ENCODE measurements around the gene NXPH1. TPM values are rescaled to one million over a fixed set of nuclear protein-coding genes. Genes with fewer than 3 reads are reported as not detected.

Gene NXPH1
- polyA plus RNA-seq, 3 donors, result 0.11 to 0.15 TPM; not detected in 1

DNA sequence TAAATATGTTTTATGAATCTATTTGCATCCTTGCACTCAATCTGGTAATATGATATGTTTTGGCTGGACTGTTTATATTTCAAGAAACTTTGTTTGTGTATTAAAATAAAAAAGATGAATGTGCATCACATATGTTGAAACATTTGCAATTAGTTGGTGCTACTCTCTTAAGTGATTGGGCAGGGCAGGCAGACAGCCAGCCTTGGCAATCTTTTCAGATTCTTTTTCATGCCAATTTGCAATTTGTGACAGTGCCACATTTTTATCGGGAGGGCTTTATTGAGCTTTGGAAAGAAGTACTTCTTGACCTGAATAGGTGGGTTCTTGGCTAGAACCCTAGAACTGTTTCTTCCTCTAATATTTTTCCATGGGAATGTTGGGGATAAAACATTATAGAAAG is 152.2 kb downstream of the NXPH1 start:
- DNase-seq (ENCODE audit: low read depth in 3 of 3, low spot score in 2 of 3), result no peak

DNA sequence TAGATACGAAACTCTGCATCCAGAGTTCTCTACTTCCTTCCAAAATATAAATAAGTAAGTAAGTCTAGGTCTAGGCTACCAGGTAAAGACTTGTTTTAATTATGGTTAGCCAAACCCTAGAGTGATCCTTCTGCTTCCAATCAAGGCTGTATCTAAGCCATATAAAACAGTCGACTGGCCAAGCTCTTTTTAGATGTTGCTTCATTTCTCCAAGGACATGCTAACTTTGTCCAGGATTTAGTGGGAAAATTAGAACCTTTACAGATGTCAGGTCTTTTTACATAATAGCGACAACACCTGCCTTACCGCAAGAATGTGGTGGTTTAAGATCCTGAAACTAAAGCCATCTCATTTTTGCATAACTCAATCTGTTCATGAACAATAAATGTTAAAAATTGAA is 156.8 kb downstream of the NXPH1 start:
- no peak for DNase-seq (ENCODE audit: low read depth in 3 of 3, low spot score in 2 of 3)

DNA sequence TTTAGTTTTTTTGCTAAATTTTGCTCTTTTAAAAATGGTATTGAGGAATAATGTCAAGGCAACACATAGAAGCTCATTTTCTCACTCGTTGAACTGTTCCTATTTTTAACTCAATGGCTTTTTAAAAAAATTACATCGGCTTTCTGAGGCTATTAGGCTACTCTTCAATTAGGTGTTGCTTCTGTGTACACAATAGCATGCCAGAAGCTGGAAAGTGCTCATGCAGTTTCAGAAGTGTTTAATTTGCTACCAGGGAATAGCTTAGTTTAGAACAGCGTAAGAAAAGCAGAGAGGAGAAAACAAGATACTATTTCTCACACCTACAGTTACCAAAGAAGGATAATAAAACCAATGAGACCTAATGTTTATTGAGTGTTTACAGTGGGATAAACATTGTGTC is 157.4 kb downstream of the NXPH1 start:
- no peak for DNase-seq (ENCODE audit: low read depth in 3 of 3, low spot score in 2 of 3)

DNA sequence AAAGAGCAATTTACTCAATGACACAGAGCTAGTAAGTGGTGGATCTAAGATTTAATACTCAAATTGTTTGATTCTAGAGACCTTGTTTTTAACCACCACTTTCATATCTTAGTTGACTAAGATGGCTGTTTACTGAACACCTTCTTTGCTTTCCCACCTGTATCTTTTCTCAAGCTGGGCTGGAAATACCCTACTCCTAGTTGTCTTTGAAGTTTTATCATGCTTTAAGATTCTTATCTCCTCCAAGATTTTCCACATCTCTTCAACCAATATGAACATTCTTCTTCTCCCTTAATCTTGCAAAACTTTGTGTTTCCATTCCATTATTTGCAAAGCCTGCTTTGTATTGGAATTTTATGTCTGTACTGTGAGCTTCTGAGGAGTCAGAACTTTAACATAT is 157.9 kb downstream of the NXPH1 start:
- DNase-seq (ENCODE audit: low read depth in 3 of 3, low spot score in 2 of 3), result no peak

DNA sequence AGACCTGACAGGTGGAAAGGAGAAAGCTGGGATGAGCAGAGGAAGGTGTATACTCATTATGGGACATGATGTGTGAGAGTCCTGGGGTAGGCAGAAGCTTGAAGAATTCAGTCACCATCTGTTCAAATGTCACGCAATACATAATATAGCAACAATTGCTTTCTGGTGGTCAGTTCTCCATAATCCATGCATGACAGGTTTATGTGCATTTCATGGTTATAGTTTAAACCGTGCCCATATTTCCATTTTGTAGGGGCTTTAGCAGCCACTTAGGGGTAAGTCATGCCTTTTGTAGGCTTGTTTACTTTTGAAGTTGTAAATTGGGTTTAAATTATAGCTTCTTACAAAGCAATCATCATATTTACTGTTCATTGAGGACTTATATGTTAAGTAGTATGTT is 158.8 kb downstream of the NXPH1 start:
- DNase-seq (ENCODE audit: low read depth in 3 of 3, low spot score in 2 of 3), result no peak

DNA sequence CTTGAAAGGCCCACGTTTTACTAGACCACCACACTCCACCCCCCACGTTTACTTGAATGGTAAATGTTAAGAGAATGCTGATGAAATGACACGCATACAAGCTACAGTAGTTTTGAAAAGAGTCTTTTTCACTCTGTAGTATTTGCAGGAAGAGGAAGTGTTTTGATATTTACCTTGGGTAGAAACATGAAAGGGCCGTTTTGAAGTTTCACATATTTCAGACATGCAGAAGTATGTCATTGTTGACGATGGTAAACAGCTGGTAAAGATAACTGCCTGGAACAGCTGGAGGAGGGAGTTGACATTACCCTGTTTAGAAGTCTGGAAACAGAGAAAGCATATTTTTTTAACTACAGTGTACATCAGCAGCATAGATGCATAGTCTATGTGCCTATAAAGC is 160.7 kb downstream of the NXPH1 start:
- DNase-seq (ENCODE audit: low read depth in 3 of 3, low spot score in 2 of 3), result no peak

DNA sequence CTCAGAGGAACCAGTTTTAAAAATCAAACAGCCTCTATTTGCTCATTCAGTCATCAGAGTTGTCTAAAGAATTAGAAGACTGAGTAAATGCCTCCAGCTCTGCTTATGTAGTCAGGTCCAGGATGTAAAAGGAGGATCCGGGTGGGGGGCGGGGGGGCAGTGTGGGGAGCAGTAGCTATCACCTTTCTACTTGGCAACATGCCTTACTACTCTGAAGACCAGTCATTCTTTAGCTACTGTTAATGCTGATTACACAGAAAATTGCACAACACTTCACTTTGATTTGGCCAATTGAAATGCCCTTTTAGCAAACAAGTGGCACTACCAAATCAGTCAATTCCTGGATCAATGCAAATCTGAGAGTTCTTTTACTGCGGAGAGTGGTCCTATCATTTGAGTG is 164.2 kb downstream of the NXPH1 start:
- DNase-seq (ENCODE audit: low read depth in 3 of 3, low spot score in 2 of 3), result no peak

DNA sequence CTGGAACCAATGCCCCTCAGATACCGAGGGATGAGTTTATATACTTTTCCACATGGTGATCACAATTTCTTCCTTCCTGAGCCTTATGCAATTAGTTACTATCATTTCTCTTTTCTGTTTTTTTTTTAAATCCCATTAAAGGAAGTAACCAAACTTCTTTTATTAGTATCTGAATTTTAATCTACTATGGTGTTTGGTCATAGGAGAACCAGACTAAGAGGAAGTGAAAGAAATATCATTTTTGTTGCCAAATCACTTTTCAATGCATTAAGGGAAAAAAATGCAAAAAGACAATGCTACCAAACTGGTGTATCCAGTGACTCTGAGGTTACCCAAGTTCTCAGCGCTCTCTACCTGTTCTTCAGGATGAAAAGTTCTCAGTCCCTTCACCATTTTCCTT is 167.7 kb downstream of the NXPH1 start:
- DNase-seq (ENCODE audit: low read depth in 3 of 3, low spot score in 2 of 3), result no peak

DNA sequence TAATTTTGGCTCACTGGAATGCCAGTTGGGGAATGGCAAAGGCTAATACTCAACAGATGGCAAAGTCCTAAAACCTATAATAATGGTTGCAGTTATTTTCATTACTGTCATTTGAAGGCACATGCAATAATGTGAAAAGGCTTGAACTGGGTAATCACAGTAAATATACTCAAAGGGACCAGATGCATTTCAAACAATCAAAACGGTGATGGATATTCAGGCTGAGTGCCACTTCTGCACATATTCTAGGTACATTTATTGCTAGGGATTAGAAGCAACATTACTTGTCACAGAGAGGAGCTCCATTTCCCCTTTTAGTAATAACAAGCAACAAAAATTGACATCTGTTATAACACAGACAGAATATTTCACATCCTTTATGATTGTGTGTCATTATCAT is 171.8 kb downstream of the NXPH1 start:
- no peak for DNase-seq (ENCODE audit: low read depth in 3 of 3, low spot score in 2 of 3)

DNA sequence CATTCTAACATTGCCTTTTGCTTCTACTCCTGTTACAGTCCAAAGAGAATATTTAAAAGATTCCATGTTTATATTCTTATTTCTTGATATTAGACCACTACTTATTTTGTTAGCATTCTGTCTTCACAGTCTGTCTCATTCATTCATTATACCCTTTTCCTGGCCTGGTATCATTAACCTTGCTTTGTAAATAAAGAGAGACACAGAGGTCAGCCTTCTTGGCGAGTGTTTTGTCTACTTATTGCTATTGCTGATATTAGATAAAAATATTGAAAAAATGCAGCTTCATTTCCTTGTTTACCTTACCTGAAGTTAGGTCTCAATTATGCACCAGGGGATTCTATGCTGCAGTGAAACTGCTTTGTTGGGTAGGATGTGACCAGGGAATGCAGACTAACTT is 179.2 kb downstream of the NXPH1 start:
- DNase-seq (ENCODE audit: low read depth in 3 of 3, low spot score in 2 of 3), result no peak

DNA sequence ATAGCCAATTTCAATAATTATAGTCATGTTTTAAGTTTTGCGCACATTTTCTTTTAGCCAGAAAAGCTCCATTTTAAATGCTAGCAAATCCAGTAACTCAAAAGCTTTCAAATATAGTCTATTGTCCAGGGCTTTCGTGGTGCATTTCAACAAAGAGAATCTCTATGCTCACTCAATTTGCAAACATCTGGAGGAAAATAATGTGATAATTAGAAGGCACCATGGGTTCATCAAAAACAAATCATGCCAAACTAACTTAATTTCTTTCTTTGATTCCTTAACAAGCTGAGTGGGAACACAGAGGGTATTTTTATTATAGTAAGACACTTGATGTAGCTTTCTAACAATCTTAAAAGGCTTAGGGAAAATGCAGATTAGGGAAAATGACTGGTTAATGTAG is 179.8 kb downstream of the NXPH1 start:
- DNase-seq (ENCODE audit: low read depth in 3 of 3, low spot score in 2 of 3), result no peak

DNA sequence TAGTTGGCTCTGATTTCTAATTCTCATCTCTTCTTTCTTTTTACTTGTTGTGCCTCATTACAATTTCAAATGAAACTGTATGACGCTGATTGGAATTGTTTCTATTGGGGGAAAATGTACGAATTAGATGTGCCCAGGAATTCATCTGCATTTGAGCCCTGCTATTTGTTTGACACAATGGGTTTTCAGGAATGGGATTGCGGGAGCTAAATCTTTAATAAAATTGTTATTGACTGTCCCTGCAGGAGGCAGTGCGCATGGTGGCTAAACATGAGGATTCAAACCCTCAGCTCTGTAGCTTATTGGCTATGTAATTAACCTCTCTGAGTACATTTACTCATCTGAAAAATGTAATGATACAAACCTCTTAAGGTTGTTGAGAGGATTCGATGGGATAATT is 181.6 kb downstream of the NXPH1 start:
- DNase-seq (ENCODE audit: low read depth in 3 of 3, low spot score in 2 of 3), result no peak

DNA sequence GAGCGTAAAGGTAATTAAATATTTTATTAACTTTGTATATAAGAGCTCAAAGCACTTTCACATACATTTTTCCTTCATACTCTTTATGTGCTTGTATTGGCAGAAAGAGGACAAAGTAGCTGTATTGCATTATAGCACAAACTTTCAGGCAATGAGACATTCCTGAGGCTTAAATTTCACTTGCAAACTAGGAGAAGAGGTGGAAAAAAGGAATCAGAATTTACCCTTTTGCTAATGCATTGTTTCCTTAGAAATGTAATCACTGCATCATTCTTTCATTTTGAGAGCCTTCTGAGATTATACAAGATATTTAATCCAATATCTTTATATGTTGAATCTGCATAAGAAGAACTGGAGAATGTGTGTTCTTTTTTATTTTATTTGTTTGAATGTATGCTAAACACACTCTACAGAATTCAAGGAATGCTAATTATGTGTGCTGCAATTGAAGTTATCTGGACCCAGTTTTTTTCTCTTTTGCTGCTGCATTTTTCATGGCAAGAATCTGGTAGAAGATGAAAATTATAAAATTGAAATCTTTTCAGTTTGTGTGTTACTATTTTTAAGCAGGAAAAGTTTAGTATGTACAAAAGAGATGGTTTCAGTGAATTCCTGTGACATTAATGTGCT is 185.1 kb downstream of the NXPH1 start:
- no peak for DNase-seq (ENCODE audit: low read depth in 3 of 3, low spot score in 2 of 3)

DNA sequence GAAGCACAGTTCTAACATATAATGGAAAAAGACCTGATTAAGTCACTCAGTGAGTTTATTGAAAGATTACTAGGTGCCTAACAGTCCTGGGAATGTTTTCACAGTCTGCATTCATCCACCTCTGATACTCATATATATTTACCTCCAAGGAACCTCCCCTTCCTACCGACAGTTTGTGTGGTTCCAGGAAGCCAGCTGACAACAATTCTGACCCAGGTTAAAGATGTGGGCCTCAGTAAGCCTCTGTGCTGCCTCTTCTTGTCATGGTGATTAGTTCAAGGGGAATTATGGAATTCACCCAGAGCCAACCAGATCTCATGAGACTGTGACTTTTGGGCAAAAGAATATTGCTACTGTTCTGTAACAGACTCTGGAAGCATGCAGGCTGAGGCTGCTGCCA is 186.8 kb downstream of the NXPH1 start:
- no peak for DNase-seq (ENCODE audit: low read depth in 3 of 3, low spot score in 2 of 3)

DNA sequence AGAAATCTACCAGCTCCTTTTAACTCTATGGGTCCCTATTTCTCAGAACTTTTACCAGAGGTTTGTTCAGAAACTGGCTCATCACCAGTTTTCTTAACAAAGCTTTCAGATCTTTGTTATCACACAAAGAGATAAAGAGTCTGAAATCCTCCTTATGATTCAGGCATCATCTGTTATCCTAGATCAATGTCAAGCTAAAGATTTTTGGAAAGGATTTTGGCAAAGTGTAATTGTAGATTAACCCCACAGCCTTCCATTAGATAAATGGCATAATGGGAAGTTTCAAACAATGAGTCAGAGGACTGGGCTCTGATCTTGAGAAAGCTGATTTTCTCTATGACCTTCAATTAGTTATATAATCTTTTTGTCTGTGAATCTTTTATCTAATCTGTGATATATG is 192.2 kb downstream of the NXPH1 start:
- no peak for DNase-seq (ENCODE audit: low read depth in 3 of 3, low spot score in 2 of 3)

DNA sequence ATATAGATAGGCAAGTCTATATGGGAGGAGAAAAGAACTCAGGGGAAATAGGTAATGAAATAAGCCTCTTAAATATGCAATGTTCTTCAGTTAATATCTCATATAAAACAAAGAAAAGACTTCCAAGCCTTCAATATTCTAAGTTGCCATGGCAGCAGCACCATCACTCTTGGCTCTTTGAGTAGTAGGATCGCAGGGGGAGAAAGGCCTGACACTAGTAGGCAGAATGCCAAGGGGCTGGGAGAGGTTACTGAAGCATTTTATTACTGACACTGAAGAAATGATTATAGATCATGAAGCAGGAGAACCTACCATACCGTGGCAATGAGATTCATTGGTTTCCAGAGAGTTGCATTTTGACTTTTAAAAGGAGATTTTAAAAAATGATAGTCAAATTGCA is 193.9 kb downstream of the NXPH1 start:
- no peak for DNase-seq (ENCODE audit: low read depth in 3 of 3, low spot score in 2 of 3)

DNA sequence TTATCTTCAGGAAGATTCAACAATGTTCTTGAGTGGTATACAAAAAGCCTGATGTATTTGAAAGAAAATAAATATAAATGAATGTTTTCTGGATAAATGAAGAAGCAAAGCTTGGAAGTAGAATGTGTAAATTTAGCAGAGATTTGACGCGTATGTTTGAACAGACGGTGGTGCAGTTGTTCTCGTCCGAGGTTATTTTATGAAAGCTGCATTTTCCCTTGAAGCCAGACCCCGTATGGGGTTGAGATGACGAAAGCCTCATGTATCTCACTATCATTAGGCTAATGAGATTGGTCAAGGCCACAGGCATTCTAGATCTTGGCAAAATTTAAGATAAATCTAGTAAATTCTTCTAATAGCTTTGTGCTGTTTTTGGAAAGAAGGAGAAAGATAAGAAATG is 195.2 kb downstream of the NXPH1 start:
- no peak for DNase-seq (ENCODE audit: low read depth in 3 of 3, low spot score in 2 of 3)

DNA sequence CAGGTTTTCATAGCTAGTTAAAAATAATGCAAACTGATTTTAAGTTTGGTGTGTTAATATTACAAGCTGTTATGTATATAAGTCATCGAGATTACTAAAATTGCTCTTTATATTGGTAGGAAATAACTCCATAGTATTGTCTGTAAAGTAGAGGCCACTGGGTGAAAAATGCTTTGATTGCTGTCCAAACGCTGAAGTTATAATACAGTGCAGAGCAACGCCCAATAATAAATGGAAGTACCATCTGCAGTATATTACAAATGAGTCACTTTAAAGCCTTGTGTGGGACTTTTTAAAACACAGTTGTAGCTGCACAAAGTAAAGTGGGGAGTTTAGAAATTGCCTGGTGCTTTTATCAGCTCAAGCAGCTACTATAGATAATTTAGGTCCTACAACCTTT is 196.1 kb downstream of the NXPH1 start:
- no peak for DNase-seq (ENCODE audit: low read depth in 3 of 3, low spot score in 2 of 3)

DNA sequence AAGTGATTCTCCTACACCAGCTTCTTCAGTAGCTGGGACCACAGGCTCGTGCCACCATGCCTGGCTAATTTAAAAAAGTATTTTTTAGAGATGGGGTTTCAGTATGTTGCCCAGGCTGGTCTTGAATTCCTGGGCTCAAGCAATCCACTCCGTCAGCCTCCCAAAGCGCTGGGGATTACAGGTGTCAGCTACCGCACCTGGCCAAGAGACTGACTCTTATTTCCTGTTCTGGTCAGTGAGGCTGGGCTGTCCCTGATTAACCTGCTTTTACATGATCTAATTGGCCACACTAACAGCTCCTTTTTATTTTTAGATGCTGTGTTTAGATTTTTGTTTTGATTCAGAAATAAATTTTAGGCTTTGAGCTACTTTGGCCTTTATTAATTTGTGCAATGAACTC is 203.9 kb downstream of the NXPH1 start:
- DNase-seq (ENCODE audit: low read depth in 3 of 3, low spot score in 2 of 3), result no peak

DNA sequence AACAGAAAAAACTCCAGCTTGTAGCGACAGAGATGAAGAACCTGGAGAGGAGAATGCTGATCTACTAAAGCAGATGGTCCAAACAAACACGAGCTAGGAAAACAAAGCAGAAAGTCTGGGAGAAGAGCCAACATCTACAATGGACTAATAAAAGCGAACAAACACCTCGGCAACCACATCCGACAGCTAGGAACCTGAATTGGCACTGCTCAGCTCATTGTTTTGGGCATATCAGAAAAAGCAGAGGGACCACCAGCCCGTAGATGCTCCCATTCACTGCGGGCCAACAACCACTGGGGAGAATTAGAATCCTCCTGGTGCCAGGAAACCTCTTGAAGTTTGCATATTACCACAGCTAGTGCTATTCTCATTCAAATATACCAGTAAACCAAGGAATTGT is 204.7 kb downstream of the NXPH1 start:
- peak in 1 of 3 donors; percentile 12 for DNase-seq (ENCODE audit: low read depth in 3 of 3, low spot score in 2 of 3)

DNA sequence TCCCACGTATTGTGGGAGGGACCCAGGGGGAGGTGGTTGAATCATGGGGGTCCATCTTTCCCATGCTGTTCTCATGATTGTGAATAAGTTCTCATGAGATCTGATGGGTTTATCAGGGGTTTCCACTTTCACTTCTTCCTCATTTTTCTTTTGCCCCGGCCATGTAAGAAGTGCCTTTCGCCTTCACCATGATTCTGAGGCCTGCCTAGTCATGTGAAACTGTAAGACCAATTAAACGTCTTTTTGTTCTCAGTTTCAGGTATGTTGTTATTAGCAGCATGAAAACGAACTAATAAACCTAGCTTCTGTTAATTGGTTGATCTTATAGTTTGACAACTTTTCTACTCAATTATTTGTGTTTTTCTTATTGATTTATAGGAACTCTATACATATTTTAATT is 206.3 kb downstream of the NXPH1 start:
- DNase-seq (ENCODE audit: low read depth in 3 of 3, low spot score in 2 of 3), result no peak

DNA sequence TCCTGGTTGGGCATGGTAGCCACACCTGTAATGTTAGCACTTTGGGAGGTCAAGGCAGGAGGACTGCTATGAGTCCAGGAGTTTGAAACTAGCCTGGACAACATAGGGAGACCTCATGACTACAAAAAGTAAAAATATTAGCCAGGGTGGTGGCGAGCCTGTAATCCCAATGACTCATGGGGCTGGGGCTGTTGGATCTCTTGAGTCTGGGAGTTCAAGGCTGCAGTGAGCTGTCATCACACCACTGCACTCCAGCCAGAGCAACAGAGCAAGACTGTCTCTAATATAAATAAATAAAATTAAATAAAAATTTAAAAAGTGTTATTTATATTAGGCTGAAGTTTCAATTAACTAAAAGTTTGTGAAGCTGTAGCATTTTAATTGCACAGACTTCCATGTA is 207.3 kb downstream of the NXPH1 start:
- DNase-seq (ENCODE audit: low read depth in 3 of 3, low spot score in 2 of 3), result no peak
